ENCODE measurements around the gene EREG.
"Not testable (repeated sequence)": the region's sequence is repeated elsewhere in the genome, so short reads cannot be mapped to it uniquely, and the experiment has no call there.

Gene EREG

GRCh38 chr4:74391890-74392475, 27.0 kb downstream of the EREG start:
- DNase-seq, result no peak

GRCh38 chr4:74394476-74395136, 29.7 kb downstream of the EREG start:
- no peak for DNase-seq

GRCh38 chr4:74395633-74396032, 30.7 kb downstream of the EREG start:
- DNase-seq, result no peak

- DNase-seq, result peak in 1 of 2 donors; percentile 43
Measured at GRCh38 chr4:74397748-74398426, 32.9 kb downstream of the EREG start.

GRCh38 chr4:74398894-74399589, 34.1 kb downstream of the EREG start:
- not testable (repeated sequence) for DNase-seq

GRCh38 chr4:74400395-74400794, 35.5 kb downstream of the EREG start:
- no peak for DNase-seq

GRCh38 chr4:74402692-74403456, 37.9 kb downstream of the EREG start:
- no peak for DNase-seq

GRCh38 chr4:74407891-74408290, 42.9 kb downstream of the EREG start:
- DNase-seq, result no peak

GRCh38 chr4:74408639-74409038, 43.7 kb downstream of the EREG start:
- no peak for DNase-seq

GRCh38 chr4:74410272-74410671, 45.3 kb downstream of the EREG start:
- no peak for DNase-seq

- DNase-seq, result no peak
Measured at GRCh38 chr4:74412225-74412624, 47.3 kb downstream of the EREG start.

- DNase-seq, result no peak
Measured at GRCh38 chr4:74413265-74413664, 48.3 kb downstream of the EREG start.

- no peak for DNase-seq
Measured at GRCh38 chr4:74414149-74414809, 49.3 kb downstream of the EREG start.

- no peak for DNase-seq
Measured at GRCh38 chr4:74415602-74416300, 50.8 kb downstream of the EREG start.

GRCh38 chr4:74418063-74418670, 53.2 kb downstream of the EREG start:
- no peak for DNase-seq

GRCh38 chr4:74420863-74421262, 55.9 kb downstream of the EREG start:
- no peak for DNase-seq

GRCh38 chr4:74423104-74423503, 58.2 kb downstream of the EREG start:
- DNase-seq, result no peak

GRCh38 chr4:74424111-74424510, 59.2 kb downstream of the EREG start:
- no peak for DNase-seq

- DNase-seq, result no peak
Measured at GRCh38 chr4:74426101-74426500, 61.2 kb downstream of the EREG start.

- DNase-seq, result no peak
Measured at GRCh38 chr4:74428276-74428675, 63.3 kb downstream of the EREG start.

GRCh38 chr4:74431113-74431826, 66.3 kb downstream of the EREG start:
- DNase-seq, result no peak
